Measurements from ENCODE around the gene IL1RAPL1. TPM values are rescaled to one million over a fixed set of nuclear protein-coding genes. Genes with fewer than 3 reads are reported as not detected.

Gene IL1RAPL1
- total and polyA plus RNA-seq, 2 donors (not counting 1 experiment from before 2014, with no cell fraction given): 0.25 to 2.8 TPM

- no peaks in the 10 kb centered on the region for H3K27me3 ChIP-seq (ENCODE audit: control insufficient read depth, insufficient read depth, low read length)
- no peaks in the 10 kb centered on the region for H3K4me1 ChIP-seq (ENCODE audit: control insufficient read depth, extremely low read depth, insufficient read depth, low read length)
- no peaks in the 10 kb centered on the region for H3K9me3 ChIP-seq (ENCODE audit: control insufficient read depth, insufficient read depth, low read depth, low read length)
- H4K20me1 ChIP-seq (ENCODE audit: control insufficient read depth, extremely low read depth, insufficient read depth, low read length): no peaks in the 10 kb centered on the region
- H3K4me2 ChIP-seq (ENCODE audit: extremely low read depth, insufficient read depth, low read length): no peak overlapping the region
- no peaks in the 10 kb centered on the region for H3K79me2 ChIP-seq (ENCODE audit: control insufficient read depth, insufficient read depth, low read length)
- H3K27ac ChIP-seq (ENCODE audit: insufficient read depth, low read length): no peak overlapping the region
- TF ChIP-seq EZH2 (IDR thresholded peaks at IDR 0.05; ENCODE audit: low read length, missing control alignments): no peak
- TF ChIP-seq, protein P1, sequence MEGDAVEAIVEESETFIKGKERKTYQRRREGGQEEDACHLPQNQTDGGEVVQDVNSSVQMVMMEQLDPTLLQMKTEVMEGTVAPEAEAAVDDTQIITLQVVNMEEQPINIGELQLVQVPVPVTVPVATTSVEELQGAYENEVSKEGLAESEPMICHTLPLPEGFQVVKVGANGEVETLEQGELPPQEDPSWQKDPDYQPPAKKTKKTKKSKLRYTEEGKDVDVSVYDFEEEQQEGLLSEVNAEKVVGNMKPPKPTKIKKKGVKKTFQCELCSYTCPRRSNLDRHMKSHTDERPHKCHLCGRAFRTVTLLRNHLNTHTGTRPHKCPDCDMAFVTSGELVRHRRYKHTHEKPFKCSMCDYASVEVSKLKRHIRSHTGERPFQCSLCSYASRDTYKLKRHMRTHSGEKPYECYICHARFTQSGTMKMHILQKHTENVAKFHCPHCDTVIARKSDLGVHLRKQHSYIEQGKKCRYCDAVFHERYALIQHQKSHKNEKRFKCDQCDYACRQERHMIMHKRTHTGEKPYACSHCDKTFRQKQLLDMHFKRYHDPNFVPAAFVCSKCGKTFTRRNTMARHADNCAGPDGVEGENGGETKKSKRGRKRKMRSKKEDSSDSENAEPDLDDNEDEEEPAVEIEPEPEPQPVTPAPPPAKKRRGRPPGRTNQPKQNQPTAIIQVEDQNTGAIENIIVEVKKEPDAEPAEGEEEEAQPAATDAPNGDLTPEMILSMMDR (conservative IDR thresholded peaks at IDR 0.05 in 1 of 2, IDR thresholded peaks at IDR 0.05 in 1 of 2; ENCODE audit: low read depth in 1 of 2, low read length in 2 of 2): no peak
- no peaks in the 10 kb centered on the region for H3K36me3 ChIP-seq (ENCODE audit: control insufficient read depth, insufficient read depth, low read length)
- H3K9ac ChIP-seq (ENCODE audit: insufficient read depth, low read length): no peak overlapping the region
- H3K4me3 ChIP-seq (replicated peaks in 1 of 4; ENCODE audit: control extremely low read depth in 1 of 4, insufficient read depth in 1 of 4, low read depth in 3 of 4, low read length in 4 of 4): no peak overlapping the region
- DNase-seq (ENCODE audit: low read depth in 2 of 2): peak; percentile 11 to 66
- no peak overlapping the region for H2AFZ ChIP-seq (ENCODE audit: low read length)
These were observed 1159.1 kb downstream of the IL1RAPL1 start for GRCh38 chrX:29746326-29746725.

GRCh38 chrX:29762006-29762405, 1174.8 kb downstream of the IL1RAPL1 start:
- Histone ChIP-seq H3K27me3 (ENCODE audit: control insufficient read depth, insufficient read depth, low read length) (no peaks in the 10 kb centered on the region), H3K4me1 (ENCODE audit: control insufficient read depth, extremely low read depth, insufficient read depth, low read length) (no peaks in the 10 kb centered on the region), H3K9me3 (ENCODE audit: control insufficient read depth, insufficient read depth, low read depth, low read length) (no peaks in the 10 kb centered on the region), H2AFZ (ENCODE audit: low read length) (no peak overlapping the region), H3K4me3 (replicated peaks in 1 of 4; ENCODE audit: control extremely low read depth in 1 of 4, insufficient read depth in 1 of 4, low read depth in 3 of 4, low read length in 4 of 4) (no peak overlapping the region), H3K9ac (ENCODE audit: insufficient read depth, low read length) (no peak overlapping the region), H4K20me1 (ENCODE audit: control insufficient read depth, extremely low read depth, insufficient read depth, low read length) (no peaks in the 10 kb centered on the region), H3K79me2 (ENCODE audit: control insufficient read depth, insufficient read depth, low read length) (no peaks in the 10 kb centered on the region), H3K27ac (ENCODE audit: insufficient read depth, low read length) (no peak overlapping the region), H3K36me3 (ENCODE audit: control insufficient read depth, insufficient read depth, low read length) (no peaks in the 10 kb centered on the region), H3K4me2 (ENCODE audit: extremely low read depth, insufficient read depth, low read length) (no peak overlapping the region)
- DNase-seq (ENCODE audit: low read depth in 2 of 2): peak in 1 of 2 donors; percentile 32
- TF ChIP-seq, protein P1 (conservative IDR thresholded peaks at IDR 0.05 in 1 of 2, IDR thresholded peaks at IDR 0.05 in 1 of 2; ENCODE audit: low read depth in 1 of 2, low read length in 2 of 2): no peak
- TF ChIP-seq EZH2 (IDR thresholded peaks at IDR 0.05; ENCODE audit: low read length, missing control alignments): no peak

DNA sequence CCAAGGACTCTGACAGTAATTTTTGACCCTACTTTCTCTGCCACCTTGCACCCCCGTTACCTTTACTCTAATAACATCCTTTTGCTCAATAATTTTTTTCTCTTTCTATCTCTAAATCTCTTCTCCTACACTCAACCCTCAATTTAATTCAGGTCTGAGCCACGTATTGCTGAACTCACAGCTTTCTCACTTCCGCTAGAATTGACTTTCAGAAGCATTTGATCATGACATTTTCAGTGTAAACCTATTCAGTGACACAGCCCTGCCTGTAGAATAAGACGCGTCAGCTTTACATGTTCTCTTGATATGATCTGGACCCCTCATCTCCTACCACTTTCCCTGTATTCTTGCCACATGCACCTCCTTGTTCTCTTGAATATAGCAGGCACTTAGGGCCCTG, 1188.6 kb downstream of the IL1RAPL1 start:
- Histone ChIP-seq H3K36me3 (ENCODE audit: control insufficient read depth, insufficient read depth, low read length) (no peaks in the 10 kb centered on the region), H3K4me3 (replicated peaks in 1 of 4; ENCODE audit: control extremely low read depth in 1 of 4, insufficient read depth in 1 of 4, low read depth in 3 of 4, low read length in 4 of 4) (no peak overlapping the region), H2AFZ (ENCODE audit: low read length) (no peak overlapping the region), H3K27me3 (ENCODE audit: control insufficient read depth, insufficient read depth, low read length) (no peaks in the 10 kb centered on the region), H3K4me2 (ENCODE audit: extremely low read depth, insufficient read depth, low read length) (no peak overlapping the region), H3K27ac (ENCODE audit: insufficient read depth, low read length) (no peak overlapping the region), H3K4me1 (ENCODE audit: control insufficient read depth, extremely low read depth, insufficient read depth, low read length) (no peaks in the 10 kb centered on the region), H3K9me3 (ENCODE audit: control insufficient read depth, insufficient read depth, low read depth, low read length) (no peaks in the 10 kb centered on the region), H3K79me2 (ENCODE audit: control insufficient read depth, insufficient read depth, low read length) (no peaks in the 10 kb centered on the region), H3K9ac (ENCODE audit: insufficient read depth, low read length) (no peak overlapping the region), H4K20me1 (ENCODE audit: control insufficient read depth, extremely low read depth, insufficient read depth, low read length) (no peaks in the 10 kb centered on the region)
- DNase-seq (ENCODE audit: low read depth in 2 of 2): no peak
- no peak for TF ChIP-seq EZH2 (IDR thresholded peaks at IDR 0.05; ENCODE audit: low read length, missing control alignments)
- TF ChIP-seq, protein P1 (conservative IDR thresholded peaks at IDR 0.05 in 1 of 2, IDR thresholded peaks at IDR 0.05 in 1 of 2; ENCODE audit: low read depth in 1 of 2, low read length in 2 of 2): no peak

All from fibroblast of lung (primary cell).